GM03348 (cell line): ENCODE results near the gene KYNU.
"Not testable (repeated sequence)": the region's sequence is repeated elsewhere in the genome, so short reads cannot be mapped to it uniquely, and the experiment has no call there.

ENCODE experiments used
- DNase-seq: peaks from one replicate; pipeline ENCODE4 v3.0.0; 2012; ENCODE audit warnings: low spot score

KYNU gene

DNA sequence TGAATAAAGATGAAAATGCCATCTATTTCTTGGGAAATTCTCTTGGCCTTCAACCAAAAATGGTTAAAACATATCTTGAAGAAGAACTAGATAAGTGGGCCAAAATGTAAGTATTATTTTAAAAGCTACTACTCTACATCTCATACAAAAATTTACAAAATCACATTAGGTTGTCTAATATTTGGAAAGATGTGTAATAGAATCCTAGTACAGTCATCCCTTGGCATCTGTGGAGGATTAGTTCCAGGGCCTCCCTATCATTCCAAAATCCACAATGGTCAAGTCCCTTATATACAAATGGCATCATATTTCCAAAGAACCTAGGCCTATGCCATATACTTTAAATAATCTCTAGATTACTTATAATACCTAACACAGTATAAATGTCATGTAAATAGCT, 41.2 kb downstream of the KYNU start:
- no peak for DNase-seq

- no peak for DNase-seq
Observed at GRCh38 chr2:142920571-142920970, 43.1 kb downstream of the KYNU start.

DNA sequence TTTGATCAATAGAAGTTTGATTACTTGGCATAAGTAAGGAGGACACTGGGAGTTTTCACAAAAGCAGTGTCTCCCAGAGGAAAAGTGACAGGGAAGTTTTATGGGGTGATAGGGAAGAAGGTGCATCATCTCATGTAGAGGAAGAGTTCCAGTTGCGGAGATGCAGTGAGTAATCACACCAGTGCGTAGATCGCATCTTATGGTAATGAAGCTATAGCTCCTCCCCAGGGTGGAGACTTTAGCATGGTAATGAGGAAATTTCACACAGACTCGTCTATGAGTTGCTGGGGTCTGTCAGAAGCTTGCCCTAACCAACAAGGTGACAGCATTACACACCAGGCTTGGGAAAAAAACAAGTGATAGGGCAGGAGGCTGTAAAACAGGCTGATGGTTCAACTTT, 49.0 kb downstream of the KYNU start:
- DNase-seq: no peak

DNA sequence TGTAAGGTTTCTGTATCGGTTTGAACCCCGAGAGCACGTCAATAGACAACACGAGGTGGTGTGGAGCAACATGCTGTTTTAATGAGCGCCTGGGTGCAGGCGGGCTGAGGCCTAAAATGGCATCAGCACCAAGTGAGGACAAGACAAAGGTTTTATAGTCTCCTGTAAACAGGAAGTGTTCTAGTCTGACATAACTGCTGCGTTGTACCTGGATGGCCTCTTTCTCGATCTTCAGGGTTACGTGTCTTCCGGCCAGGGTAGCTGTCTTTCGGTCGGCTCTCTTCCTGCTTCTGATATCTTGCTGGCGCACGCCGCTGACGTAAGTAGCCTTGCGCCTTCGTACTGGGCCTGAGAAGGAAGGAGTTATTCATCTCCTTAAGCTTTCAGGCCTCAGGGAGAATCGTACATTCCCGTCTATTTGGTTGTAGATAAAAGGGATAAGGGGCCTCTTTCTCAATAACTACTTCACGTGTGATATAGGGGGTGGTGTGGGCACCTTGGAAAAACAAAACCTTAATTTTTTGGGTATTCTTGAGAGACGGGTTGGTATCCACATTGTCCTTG, 53.5 kb downstream of the KYNU start:
- DNase-seq: no peak

DNA sequence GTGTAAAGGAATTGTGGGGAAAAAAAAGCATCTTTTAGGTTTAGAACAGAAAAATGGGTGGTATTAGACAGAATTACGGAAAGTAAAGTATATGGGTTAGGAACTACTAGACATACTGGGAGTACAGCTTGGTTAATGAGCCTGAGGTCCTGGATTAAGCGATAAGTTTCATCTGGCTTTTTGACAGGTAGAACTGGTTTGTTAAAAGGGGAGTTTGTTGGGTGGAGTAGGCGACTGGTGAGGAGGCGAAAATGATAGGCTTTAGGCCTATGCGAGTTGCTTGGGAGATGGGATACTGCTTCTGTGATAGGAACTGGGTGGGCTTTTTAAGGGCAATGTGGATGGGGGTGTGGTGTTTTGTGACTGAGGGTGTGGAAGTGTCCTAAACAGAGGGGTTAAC, 56.5 kb downstream of the KYNU start:
- no peak for DNase-seq

- DNase-seq: no peak
Observed at GRCh38 chr2:142935563-142936089, 58.2 kb downstream of the KYNU start.

GRCh38 chr2:142936629-142937028, 59.2 kb downstream of the KYNU start:
- no peak for DNase-seq

DNA sequence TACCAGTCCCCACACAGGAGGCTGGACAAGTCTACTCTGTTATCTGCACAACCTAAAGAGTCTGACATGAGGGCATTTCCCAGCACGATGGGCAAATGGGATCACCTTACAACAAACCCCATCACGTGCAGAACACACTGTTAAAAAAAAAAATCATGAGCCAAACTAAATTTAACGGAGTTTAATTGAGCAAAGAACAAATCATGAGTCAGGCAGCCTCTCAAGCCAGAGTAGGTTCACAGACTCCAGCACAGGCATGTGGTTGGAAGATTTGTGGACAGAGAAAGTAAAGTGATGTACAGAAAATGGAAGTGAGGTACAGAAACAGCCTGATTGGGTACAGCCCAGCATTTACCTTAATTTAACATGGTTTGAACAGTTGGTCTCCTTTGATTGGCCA, 59.9 kb downstream of the KYNU start:
- DNase-seq: no peak

GRCh38 chr2:142938240-142938639, 60.8 kb downstream of the KYNU start:
- no peak for DNase-seq

DNA sequence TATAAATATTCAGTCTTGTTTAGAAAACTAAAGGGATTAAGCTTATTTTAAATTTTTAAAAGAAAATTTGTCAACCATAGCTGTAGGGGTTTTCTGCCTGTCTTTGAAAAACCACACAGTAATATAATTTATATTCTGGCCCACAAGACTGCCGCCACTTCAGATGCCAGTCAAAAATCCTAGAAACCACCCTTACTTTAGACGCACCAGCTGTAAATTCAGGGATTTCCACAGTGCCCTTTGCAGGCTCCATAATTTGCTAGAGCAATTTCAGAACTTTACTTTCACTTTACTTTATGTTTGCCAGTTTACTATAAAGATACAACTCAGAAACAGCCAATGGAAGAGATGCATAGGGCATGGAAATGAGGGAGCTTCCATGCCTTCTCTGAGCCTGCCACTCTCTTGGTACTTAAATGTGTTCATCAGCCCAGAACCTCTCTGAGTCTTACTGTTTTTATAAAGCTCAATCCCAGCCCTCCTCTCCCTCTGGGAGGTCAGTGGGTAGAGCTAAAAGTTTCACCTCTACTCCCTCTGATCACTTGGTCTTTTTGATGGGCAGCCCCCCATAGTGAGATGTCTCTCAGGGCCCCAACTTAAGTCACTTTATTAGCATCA, 63.3 kb downstream of the KYNU start:
- no peak for DNase-seq

DNA sequence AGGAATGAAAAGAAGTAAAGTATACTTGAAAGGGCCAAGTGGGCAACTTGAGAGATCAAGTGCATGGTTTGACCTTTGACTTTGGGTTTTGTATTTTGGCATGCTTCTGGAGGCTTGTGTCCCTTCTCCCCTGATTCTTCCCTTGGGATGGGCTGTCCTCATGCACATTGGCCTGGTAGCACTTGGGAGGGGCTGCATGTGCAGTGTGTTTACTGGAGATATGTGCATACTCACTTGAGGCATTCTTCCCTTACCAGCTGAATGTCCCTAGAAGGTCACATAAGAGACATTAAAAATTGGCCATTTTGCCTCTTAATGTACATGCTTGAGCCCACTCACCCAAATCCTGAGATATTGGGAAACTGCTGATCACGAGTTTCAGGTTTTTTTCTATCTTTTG, 65.2 kb downstream of the KYNU start:
- no peak for DNase-seq

DNA sequence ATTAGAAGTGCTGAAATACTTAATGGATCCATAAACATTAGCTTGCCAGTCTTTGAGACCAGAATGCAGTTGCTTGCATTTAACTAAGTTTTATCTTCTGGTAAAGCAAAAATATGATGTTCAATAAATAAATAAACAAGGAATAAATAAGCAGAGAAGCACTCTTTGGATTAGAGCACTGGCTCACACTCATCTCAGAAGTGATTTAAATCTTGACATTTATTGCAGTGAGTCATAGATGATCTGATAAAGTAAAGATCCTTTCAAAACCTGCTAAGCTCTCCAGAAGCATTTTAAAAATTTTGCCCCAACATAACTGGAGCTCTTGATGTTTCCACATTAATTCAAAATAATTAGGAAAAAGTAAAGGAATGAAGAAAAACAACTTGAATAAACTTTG, 66.8 kb downstream of the KYNU start:
- no peak for DNase-seq

- DNase-seq: no peak
Observed at GRCh38 chr2:142944721-142945120, 67.3 kb downstream of the KYNU start.

DNA sequence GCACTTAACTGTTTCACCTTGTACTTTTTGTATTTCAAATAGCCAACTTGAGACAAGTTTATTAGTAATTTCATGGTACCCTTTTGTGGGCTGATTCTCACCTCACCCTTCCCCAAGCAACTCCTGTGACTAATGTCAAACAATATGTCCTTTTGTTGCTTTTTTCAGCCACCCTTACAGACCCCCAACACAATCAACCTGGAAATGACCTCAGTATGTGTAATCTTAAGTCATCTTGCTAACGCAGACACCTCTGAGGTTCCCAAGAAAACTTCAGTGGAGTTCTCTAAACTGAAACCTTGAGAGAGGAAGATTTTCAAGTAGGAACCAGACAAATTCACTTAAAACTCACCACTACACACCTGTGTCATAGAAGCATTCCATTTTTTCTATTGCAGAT, 69.5 kb downstream of the KYNU start:
- no peak for DNase-seq

GRCh38 chr2:142948723-142949122, 71.3 kb downstream of the KYNU start:
- not testable (repeated sequence) for DNase-seq

GRCh38 chr2:142950323-142950722, 72.9 kb downstream of the KYNU start:
- not testable (repeated sequence) for DNase-seq

DNA sequence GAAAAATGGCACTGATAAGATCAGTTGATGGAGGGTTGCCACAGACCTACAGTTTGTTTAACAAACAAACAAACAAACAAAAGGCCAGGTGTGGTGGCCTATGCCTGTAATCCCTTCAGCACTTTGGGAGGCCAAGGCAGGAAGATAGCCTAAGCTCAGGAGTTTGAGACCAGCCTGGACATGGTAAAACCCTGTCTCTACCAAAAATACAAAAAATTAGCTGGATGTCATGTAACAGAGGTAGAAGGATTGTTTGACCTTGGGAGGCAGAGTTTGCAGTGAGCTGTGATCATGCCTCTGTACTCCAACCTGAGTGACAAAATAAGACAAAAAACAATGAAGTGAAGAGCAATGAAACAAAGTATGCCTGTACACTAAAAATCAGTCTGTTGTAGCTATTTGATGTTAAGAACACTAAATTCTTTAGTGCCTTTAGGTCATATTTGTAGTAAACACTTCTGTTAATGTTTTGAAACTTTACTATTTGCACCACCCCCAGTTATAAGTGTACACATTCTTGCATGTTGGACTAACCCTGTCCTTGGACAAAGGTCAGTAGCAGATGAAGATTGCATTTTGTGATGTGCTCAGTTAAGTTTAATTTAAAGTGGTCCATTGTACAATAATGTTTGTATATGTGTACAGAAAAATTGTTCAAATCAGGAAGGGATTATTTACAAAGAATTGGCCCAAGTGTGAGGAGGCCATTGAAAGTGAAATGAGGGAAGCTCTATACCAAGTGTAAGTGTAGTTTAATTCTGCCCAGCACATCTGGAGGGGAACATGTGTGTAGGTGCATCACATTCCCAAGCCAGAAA, 73.9 kb downstream of the KYNU start:
- no peak for DNase-seq

GRCh38 chr2:142952018-142952417, 74.6 kb downstream of the KYNU start:
- no peak for DNase-seq

DNA sequence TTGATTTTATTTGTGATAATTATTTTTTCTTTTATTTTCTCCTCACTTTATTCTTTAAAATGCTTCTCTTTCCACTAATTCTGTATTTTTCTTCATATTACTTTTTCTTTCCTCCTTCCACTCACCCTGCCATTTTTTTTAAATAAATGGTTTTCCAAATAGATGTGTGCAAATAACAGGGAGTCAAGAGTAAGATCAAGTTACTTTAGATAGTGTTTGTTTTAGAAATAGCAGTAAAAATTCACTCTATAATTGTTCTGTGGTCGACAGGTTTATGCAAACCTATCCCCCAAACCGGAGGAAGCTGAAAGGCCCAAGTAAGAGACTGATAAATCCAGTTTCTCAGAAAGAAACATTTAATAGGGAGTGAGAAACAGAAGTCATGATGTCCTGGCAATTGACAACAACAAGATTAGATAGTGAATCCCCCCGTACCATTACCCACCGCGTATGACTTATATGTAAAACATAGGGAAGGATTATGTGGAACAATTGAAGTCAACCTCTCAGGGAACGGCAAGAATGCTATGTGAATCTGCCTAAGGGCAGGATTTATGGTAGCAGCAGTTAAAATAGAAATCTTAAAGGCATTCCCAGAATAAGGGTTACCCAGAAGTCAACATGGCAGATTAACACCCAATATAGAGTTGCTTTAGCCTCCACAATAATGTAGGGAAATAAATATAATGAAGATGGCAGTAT, 75.5 kb downstream of the KYNU start:
- no peak for DNase-seq

DNA sequence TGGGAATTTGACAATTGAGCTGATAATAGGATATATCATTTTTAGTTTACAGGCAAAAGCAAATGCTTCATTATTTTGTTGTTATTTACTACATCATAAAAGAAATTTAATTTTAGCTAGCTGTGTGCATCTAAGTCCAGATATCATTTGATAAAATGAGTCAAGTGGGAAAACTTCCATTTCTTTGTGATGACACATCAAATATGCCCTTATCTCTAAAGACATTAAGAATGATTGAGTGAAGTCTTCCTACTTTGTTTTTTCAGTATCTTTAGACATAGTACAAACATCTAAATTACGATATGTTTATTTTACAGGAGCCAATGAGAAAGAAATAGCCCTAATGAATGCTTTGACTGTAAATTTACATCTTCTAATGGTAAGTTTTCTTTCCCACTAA, 77.0 kb downstream of the KYNU start:
- no peak for DNase-seq

GRCh38 chr2:142957144-142957543, 79.7 kb downstream of the KYNU start:
- DNase-seq: no peak

DNA sequence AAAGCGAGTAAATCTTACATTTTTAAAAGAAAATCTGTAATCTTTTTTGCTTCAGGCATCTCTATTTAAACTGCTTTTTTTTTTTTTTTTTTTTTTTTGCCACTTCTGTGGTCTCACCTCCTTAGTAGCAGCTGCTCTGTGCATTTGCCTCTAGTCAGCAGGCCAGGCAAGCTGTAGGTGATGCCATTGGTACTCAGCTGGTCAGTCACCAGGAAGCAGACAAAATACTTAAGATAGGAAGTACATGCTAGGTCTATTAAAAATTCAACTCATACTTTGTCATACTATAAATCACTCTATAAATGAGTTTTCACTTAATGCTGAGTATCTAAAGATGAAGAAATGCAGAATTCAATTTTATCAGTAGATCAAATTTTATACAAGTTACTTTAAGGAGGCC, 83.7 kb downstream of the KYNU start:
- no peak for DNase-seq

GRCh38 chr2:142965443-142965842, 88.0 kb downstream of the KYNU start:
- DNase-seq: no peak
